ENCODE data around the gene TAS2R60. TPM values are rescaled to one million over a fixed set of nuclear protein-coding genes. Genes with fewer than 3 reads are reported as not detected.

The TAS2R60 gene
- total RNA-seq, 1 experiment from 2014 or later = not detected

- Histone ChIP-seq H3K27me3 (ENCODE audit: insufficient read depth, low read depth) (no peaks in the 10 kb centered on the region), H3K4me1 (replicated peaks; ENCODE audit: insufficient read depth) (peaks cover 12% of the 10 kb centered on the region), H3K4me3 (no peak overlapping the region), H4K20me1 (ENCODE audit: insufficient read depth) (no peaks in the 10 kb centered on the region), H3F3A (ENCODE audit: insufficient read depth, low read depth) (no peaks in the 10 kb centered on the region), H3K36me3 (ENCODE audit: low read depth) (no peaks in the 10 kb centered on the region), H3K4me2 (no peak overlapping the region), H3K9me3 (ENCODE audit: insufficient read depth, low read depth) (no peaks in the 10 kb centered on the region), H2AFZ (no peak overlapping the region), H3K79me2 (ENCODE audit: low read depth) (no peaks in the 10 kb centered on the region), H3K9me2 (ENCODE audit: insufficient read depth) (0 out of 2 replicates have a peak, but pooled peaks cover 3% of the 10 kb centered on the region), H3K27ac (no peak overlapping the region)
- POLR2A ChIA-PET (ENCODE audit: unreplicated experiment) = no interaction called here
- intact Hi-C loops (cut with micrococcal nuclease; ENCODE audit: unreplicated experiment) = no loop called here
- TF ChIP-seq CTCF (conservative IDR thresholded peaks at IDR 0.05) (no peak), EZH2 (IDR thresholded peaks at IDR 0.05; ENCODE audit: low read depth) (no peak)
- no TSS peak for BruUV-seq (replicated peaks)
- CTCF ChIA-PET = no interaction called here
- no peak for DNase-seq
Observed at GRCh38 chr7:143449793-143450192, 6.5 kb downstream of the TAS2R60 start.

- H3K27me3 ChIP-seq (ENCODE audit: insufficient read depth, low read depth) = no peaks in the 10 kb centered on the region
- intact Hi-C loops (cut with micrococcal nuclease; ENCODE audit: unreplicated experiment) = no loop called here
- ChIA-PET POLR2A (ENCODE audit: unreplicated experiment) (interaction anchor here (0.7 kb wide), 1 partner anchor 46 kb away, joined by 9 read pairs; no protein-coding TSS in a partner anchor), CTCF (no interaction called here)
- H3K4me3 ChIP-seq = no peak overlapping the region
- no peaks in the 10 kb centered on the region for H3K79me2 ChIP-seq (ENCODE audit: low read depth)
- no peak overlapping the region for H3K27ac ChIP-seq
- H3K4me1 ChIP-seq (replicated peaks; ENCODE audit: insufficient read depth) = peaks cover 12% of the 10 kb centered on the region
- no peaks in the 10 kb centered on the region for H3K36me3 ChIP-seq (ENCODE audit: low read depth)
- H3K4me2 ChIP-seq = no peak overlapping the region
- 0 out of 2 replicates have a peak, but pooled peaks cover 3% of the 10 kb centered on the region for H3K9me2 ChIP-seq (ENCODE audit: insufficient read depth)
- no TSS peak for BruUV-seq (replicated peaks)
- H2AFZ ChIP-seq = no peak overlapping the region
- no peaks in the 10 kb centered on the region for H3K9me3 ChIP-seq (ENCODE audit: insufficient read depth, low read depth)
- H4K20me1 ChIP-seq (ENCODE audit: insufficient read depth) = no peaks in the 10 kb centered on the region
- no peaks in the 10 kb centered on the region for H3F3A ChIP-seq (ENCODE audit: insufficient read depth, low read depth)
- no peak for DNase-seq
- TF ChIP-seq EZH2 (IDR thresholded peaks at IDR 0.05; ENCODE audit: low read depth) (no peak), CTCF (conservative IDR thresholded peaks at IDR 0.05) (no peak)
Observed at GRCh38 chr7:143451122-143451521, 7.9 kb downstream of the TAS2R60 start.

DNA sequence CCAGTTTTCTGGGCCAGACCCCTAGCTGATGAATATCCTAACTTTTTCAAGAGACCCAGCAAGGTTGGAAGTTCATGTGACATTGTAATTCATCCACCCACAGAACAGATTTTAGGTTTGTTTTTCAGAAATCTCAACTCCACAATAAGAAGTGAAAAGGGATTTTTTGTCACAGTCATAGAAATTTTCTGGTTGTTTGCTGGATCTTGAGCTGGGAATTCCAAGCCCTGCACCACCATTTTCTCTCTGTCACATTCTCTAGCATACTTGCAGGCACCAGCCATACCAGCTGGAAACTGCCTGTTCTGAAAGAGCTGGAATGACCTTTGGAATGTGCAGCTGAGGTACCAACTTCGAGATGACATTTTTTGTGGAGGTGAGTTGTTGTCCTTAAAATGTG is 8.5 kb downstream of the TAS2R60 start:
- intact Hi-C loops (cut with micrococcal nuclease; ENCODE audit: unreplicated experiment) = no loop called here
- BruUV-seq (replicated peaks) = no TSS peak
- Histone ChIP-seq H4K20me1 (ENCODE audit: insufficient read depth) (no peaks in the 10 kb centered on the region), H3K79me2 (ENCODE audit: low read depth) (no peaks in the 10 kb centered on the region), H3K4me2 (no peak overlapping the region), H3K9me3 (ENCODE audit: insufficient read depth, low read depth) (no peaks in the 10 kb centered on the region), H3K36me3 (ENCODE audit: low read depth) (no peaks in the 10 kb centered on the region), H3K4me1 (replicated peaks; ENCODE audit: insufficient read depth) (peaks cover 12% of the 10 kb centered on the region), H2AFZ (no peak overlapping the region), H3K27me3 (ENCODE audit: insufficient read depth, low read depth) (no peaks in the 10 kb centered on the region), H3K27ac (no peak overlapping the region), H3K9me2 (ENCODE audit: insufficient read depth) (0 out of 2 replicates have a peak, but pooled peaks cover 3% of the 10 kb centered on the region), H3F3A (ENCODE audit: insufficient read depth, low read depth) (no peaks in the 10 kb centered on the region), H3K4me3 (no peak overlapping the region)
- TF ChIP-seq CTCF (conservative IDR thresholded peaks at IDR 0.05) (no peak), EZH2 (IDR thresholded peaks at IDR 0.05; ENCODE audit: low read depth) (no peak)
- POLR2A ChIA-PET (ENCODE audit: unreplicated experiment) = no interaction called here
- no peak for DNase-seq
- CTCF ChIA-PET = no interaction called here

Data from PC-9 (cell line).